Stimulated activated naive CD8-positive, alpha-beta T cell treated with anti-CD3 and anti-CD28 coated beads, Interleukin-15, amount 100 ng/mL, for 72 hours (primary cell): ENCODE results near the gene PFDN1.

Experiments used
- ATAC-seq: fragments of 150-1000 bp; cut with Tn5 transposase; 2 replicates; pipeline ENCODE4 v1.10.0; 2021; ENCODE audit warnings: mild to moderate bottlenecking, moderate library complexity
- DNase-seq, 2 donors: peaks; one replicate each; pipeline ENCODE4 v3.0.0; 2021 to 2022
- H3K27ac Mint-ChIP-seq, 2 donors: one replicate each; pipeline ENCODE4 v1.8.0; 2022; ENCODE audit warnings: mild to moderate bottlenecking in 2 of 2, mixed read lengths in 2 of 2, moderate library complexity in 2 of 2
- H3K27me3 Mint-ChIP-seq: one replicate; pipeline ENCODE4 v1.8.0; 2022; ENCODE audit warnings: mixed read lengths
- H3K4me1 Mint-ChIP-seq: one replicate; pipeline ENCODE4 v1.8.0; 2022; ENCODE audit warnings: mild to moderate bottlenecking, mixed read lengths
- H3K4me3 Mint-ChIP-seq, 2 donors: one replicate each; pipeline ENCODE4 v1.8.0; 2022; ENCODE audit warnings: mild to moderate bottlenecking in 2 of 2, mixed read lengths in 2 of 2, moderate library complexity in 1 of 2
- H3K9me3 Mint-ChIP-seq, 2 donors: one replicate each; pipeline ENCODE4 v1.8.0; 2022; ENCODE audit warnings: mixed read lengths in 2 of 2

The PFDN1 gene

DNA sequence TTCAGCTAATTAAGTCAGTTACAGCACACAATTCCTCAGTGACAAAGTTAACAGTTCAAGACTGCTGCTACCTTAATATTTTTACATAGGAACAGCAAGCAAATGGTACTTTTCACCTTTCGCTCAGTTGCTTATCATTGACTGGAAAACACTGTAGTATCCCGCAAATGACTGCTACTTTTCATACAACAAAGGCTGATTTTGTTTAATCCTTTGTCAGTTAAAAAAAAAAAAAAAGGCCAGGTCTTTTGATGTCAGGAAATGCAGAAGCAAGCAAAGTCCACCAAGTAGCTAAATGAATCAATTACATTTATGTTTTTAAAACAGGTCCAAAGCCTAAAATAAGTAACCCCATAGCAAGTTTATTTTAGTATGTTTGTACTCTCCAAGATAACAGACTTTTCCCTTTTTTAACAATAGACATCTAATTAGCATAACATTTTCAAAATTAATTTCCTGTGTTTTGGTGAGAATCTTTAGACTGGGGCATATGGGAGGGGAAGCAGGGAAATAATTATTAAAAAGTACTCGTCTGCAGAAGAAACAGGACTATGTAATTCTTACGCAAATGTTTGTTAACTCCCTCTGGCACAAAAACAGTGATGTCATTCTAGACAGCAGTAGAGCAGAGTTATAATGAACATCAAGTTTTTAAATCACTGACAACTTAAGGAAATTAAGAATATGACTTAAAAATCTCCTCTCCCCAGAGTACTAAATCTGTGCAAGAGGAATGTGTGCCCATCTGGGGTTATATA lies 9.6 kb downstream of the PFDN1 start:
- H3K27me3 Mint-ChIP-seq, result no peaks in the 10 kb centered on the region
- H3K4me3 Mint-ChIP-seq, result peak overlapping the region in 1 of 2 donors; percentile 2
- peak overlapping the region; percentile 12 to 20 for H3K27ac Mint-ChIP-seq
- DNase-seq (no peak), ATAC-seq (no peak)
- peaks cover 40% of the 10 kb centered on the region for H3K4me1 Mint-ChIP-seq
- no peaks in the 10 kb centered on the region for H3K9me3 Mint-ChIP-seq

DNA sequence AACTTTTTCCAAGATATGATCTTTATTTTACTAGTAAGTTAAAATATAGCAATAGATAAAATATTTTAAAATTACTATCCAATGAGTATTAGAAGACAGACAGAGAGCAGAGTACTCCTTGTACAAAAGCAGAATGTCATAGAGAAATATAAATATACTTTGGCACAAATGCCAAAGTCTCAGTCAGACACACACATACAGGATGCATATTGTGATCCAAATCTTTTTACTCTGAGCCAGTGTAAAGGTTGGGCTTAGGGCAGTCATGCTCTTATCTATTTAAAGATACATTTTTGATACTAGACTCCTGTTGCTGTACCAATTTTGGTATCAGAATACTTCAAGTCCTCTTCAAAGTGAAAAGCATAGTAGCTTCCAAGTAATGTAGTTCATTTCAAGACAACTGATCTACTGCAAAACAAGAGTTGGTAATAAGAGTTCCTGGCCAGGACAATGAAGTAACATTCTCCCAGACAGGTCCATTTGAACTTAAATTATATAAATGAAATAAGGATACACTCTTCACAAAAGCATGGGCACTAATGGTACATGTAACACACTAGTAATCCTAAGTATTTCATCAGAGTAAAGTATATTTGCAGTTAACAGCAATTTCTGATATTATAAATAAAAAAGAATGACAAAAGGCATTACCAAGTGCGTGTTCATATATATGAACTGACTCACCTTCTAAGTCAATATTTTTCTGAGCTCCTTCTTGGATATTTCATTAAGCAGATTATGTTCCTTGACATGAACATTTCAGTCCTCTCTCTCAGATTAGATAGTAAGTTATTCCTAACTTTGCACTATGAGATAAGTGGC lies 10.5 kb downstream of the PFDN1 start:
- Mint-ChIP-seq H3K4me1 (peaks cover 37% of the 10 kb centered on the region), H3K27ac (no peak overlapping the region), H3K9me3 (no peaks in the 10 kb centered on the region), H3K4me3 (no peak overlapping the region), H3K27me3 (no peaks in the 10 kb centered on the region)
- DNase-seq, result no peak
- no peak for ATAC-seq

DNA sequence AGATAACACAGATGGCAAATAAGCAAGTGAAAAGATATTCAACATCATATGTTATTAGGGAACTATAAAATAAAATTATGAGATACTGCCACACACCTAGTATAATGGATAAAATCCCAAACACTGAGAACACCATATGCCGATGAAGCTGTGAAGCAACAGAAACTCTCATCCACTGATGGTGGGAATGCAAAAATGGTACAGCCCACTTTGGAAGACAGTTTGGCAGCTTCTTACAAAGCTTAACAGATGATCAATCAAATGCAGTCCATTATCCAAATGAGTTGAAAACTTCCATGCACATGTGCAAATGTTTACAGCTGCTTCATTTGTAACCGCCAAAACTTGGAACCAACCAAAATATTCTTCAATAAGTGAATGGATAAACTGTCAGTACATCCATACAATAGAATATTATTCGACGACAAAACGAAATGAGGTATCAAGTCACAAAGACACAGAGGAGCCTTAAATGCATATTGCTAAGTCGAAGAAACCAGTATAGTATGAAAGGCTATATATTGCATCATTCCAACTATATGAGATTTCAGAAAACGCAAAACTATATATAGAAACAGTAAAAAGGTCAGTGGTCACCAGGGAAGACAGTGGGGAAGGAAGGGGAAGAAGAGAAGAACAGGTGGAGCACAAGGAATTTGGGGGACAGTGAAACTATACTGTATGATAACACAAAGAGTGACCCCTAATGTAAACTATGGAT lies 14.9 kb downstream of the PFDN1 start:
- Mint-ChIP-seq H3K4me1 (peaks cover 20% of the 10 kb centered on the region), H3K9me3 (no peaks in the 10 kb centered on the region), H3K27ac (no peak overlapping the region), H3K4me3 (no peak overlapping the region), H3K27me3 (no peaks in the 10 kb centered on the region)
- ATAC-seq (no peak), DNase-seq (no peak)

DNA sequence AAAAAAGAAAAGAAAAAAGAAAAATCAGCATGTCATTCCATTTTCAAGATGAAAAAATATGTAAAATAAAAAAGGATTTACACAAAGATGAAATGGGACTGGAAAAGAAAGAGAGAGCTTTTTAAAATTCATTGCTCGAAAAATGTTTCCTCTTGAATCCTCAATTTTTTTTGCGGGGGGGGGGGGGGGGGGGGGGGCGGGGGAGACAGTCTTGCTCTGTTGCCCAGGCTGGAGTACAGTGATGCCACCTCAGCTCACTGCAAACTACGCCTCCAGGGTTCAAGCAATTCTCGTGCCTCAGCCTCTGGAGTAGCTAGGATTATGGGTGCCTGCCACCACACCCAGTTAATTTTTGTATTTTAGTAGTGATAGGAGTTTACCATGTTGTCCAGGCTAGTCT lies 16.5 kb downstream of the PFDN1 start:
- DNase-seq (no peak), ATAC-seq (no peak)
- Mint-ChIP-seq H3K9me3 (no peaks in the 10 kb centered on the region), H3K4me3 (no peak overlapping the region), H3K4me1 (peaks cover 21% of the 10 kb centered on the region), H3K27me3 (no peaks in the 10 kb centered on the region), H3K27ac (no peak overlapping the region)

DNA sequence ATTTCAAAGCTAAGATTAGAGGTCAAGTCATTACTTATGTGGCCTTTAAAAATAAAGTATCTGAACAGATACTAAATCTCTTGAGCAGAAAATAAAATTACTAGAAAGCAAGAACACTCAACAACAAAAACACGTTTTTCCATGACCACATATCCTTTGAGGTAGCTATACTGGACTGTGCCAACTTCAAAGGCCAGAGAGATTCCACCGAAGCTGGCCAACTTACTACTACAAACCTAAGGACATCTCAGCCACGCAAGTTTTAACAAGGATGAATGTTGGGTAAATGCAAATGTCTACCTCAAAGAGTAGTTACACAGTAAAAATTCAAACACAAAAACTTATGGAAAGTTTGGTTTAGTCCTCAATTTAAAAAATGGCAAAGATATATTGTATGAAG lies 18.9 kb downstream of the PFDN1 start:
- DNase-seq, result no peak
- H3K27ac Mint-ChIP-seq, result no peak overlapping the region
- H3K9me3 Mint-ChIP-seq, result no peaks in the 10 kb centered on the region
- H3K4me3 Mint-ChIP-seq, result no peak overlapping the region
- H3K27me3 Mint-ChIP-seq, result no peaks in the 10 kb centered on the region
- peaks cover 14% of the 10 kb centered on the region for H3K4me1 Mint-ChIP-seq
- no peak for ATAC-seq

DNA sequence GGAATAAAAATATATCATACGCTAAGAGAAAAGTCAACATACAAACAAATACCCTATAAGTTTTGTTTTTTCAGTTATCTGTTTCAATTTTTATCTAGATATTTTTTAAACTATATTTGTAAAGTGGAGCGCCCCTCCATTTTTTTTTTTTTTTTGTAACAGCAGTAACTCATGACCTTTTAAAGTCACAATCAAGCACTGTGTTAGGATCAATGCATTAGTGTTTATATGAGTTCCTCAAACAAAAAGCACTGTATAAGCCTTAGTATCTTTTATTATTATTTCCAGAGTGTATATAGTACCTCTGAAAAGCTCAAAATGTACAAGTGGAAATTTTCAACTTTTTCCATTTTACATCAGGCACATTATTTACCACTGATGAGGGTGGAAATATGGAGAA lies 20.6 kb downstream of the PFDN1 start:
- no peak overlapping the region for H3K27ac Mint-ChIP-seq
- H3K4me1 Mint-ChIP-seq, result peaks cover 21% of the 10 kb centered on the region
- H3K4me3 Mint-ChIP-seq, result no peak overlapping the region
- ATAC-seq, result no peak
- no peaks in the 10 kb centered on the region for H3K9me3 Mint-ChIP-seq
- H3K27me3 Mint-ChIP-seq, result no peaks in the 10 kb centered on the region
- DNase-seq, result no peak

DNA sequence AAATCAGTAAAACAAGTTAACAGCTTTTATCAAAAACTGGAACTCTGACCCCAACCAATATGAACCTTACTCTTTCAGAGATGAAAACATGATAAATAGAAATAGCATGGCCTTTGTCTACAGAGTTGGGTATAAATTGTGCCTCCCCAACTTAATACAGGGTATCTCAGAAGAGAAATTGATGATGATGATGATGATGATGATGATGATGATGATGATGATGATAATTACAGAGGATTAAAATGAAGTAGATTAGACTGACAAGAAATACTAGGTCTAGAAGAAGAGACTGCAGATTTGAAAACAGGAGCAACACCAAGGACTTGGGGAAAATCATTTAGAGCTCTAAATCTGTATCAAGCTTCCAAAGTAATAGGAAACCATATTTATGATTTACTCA lies 27.1 kb downstream of the PFDN1 start:
- Mint-ChIP-seq H3K27ac (no peak overlapping the region), H3K4me3 (no peak overlapping the region), H3K9me3 (no peaks in the 10 kb centered on the region), H3K27me3 (no peaks in the 10 kb centered on the region), H3K4me1 (peaks cover 35% of the 10 kb centered on the region)
- ATAC-seq (no peak), DNase-seq (no peak)

DNA sequence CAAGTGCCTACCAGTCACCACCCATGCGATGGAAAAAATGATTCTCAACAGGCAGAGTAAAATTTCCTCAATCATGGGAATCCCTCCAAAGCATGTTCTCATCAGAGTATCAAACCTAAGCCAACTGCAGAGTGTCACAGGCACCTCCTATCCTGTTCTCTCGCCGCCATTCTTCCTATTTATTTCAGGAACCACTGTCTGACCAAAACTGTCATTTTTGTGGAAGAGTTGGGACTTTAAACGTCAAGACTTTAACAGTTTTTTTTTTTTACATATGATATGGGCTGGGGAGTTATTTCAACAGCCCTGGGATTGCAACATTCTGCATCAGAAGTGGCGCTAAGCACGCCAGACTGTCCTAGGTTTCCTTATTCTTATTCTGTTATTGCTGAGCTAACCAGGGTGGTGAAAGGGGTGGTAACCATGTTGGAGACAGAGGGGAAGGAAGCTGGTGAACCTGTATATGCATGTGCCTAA lies 29.5 kb downstream of the PFDN1 start:
- Mint-ChIP-seq H3K27ac (no peak overlapping the region), H3K4me3 (no peak overlapping the region), H3K4me1 (peaks cover 35% of the 10 kb centered on the region), H3K27me3 (no peaks in the 10 kb centered on the region), H3K9me3 (no peaks in the 10 kb centered on the region)
- ATAC-seq (no peak), DNase-seq (no peak)

DNA sequence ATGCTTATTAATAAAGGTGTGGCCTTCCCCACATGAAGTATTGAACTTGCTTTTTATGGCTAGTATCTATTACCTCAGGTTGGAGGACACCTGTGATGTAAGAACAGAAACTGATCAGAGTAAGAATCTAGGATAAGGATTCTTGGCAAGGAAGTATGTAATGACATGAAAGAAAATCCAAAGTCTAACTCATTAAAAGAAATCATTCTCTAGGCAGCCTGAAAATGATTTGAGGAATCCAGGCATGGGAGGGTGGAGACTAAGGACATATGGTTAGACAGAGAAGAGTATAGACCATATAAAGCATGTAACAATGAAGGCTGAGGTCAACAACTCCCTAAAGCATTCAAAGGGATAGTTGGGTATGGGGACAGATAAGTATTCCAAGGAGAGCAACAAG lies 32.9 kb downstream of the PFDN1 start:
- H3K4me3 Mint-ChIP-seq, result no peak overlapping the region
- ATAC-seq (no peak), DNase-seq (no peak)
- peaks cover 52% of the 10 kb centered on the region for H3K4me1 Mint-ChIP-seq
- H3K27ac Mint-ChIP-seq, result no peak overlapping the region
- no peaks in the 10 kb centered on the region for H3K27me3 Mint-ChIP-seq
- H3K9me3 Mint-ChIP-seq, result no peaks in the 10 kb centered on the region

DNA sequence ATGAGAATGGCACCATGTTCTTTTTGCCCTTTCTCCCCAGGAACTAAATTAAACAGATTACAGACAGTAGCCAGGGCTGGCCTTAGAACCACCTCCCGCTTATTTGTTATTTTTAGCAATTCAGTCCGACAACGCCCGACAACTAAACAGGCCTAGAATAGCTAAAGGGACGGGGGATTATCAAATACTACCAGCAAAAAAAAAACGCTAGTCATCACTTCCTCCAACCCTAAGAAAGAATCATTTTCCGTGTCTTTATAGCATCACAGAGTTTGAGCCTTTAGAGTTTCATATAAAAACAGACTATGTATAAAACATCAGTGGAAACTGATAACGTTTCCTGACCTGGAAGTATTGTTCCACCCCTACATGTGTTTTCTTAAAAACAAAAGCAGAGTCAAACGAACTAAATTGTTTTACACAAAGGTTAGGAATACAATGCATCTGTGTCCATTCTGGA lies 35.3 kb downstream of the PFDN1 start:
- no peak overlapping the region for H3K27ac Mint-ChIP-seq
- peaks cover 39% of the 10 kb centered on the region for H3K4me1 Mint-ChIP-seq
- ATAC-seq, result no peak
- no peaks in the 10 kb centered on the region for H3K9me3 Mint-ChIP-seq
- no peak for DNase-seq
- no peaks in the 10 kb centered on the region for H3K27me3 Mint-ChIP-seq
- peak overlapping the region; percentile 50 to 56 for H3K4me3 Mint-ChIP-seq

DNA sequence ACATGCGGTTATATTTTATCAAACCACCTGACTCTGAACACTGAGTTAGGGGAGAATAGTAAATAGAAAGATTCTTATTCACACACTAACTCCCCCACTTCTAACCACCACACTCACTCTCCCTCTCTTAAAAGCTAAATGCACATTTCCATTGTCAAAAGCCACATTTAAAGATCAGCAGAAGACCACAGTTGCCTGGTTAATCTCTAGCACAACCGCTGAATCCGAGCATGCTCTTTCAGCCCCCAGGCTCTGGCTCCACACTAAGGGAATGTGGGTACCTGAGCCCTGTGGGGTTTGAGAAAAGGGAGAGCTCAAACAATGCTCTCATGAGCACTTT lies 35.7 kb downstream of the PFDN1 start:
- Mint-ChIP-seq H3K4me3 (peak overlapping the region; percentile 50 to 56), H3K27ac (peak overlapping the region in 1 of 2 donors; percentile 11), H3K4me1 (peaks cover 39% of the 10 kb centered on the region), H3K27me3 (no peaks in the 10 kb centered on the region), H3K9me3 (no peaks in the 10 kb centered on the region)
- ATAC-seq (peak; percentile 75), DNase-seq (no peak)

DNA sequence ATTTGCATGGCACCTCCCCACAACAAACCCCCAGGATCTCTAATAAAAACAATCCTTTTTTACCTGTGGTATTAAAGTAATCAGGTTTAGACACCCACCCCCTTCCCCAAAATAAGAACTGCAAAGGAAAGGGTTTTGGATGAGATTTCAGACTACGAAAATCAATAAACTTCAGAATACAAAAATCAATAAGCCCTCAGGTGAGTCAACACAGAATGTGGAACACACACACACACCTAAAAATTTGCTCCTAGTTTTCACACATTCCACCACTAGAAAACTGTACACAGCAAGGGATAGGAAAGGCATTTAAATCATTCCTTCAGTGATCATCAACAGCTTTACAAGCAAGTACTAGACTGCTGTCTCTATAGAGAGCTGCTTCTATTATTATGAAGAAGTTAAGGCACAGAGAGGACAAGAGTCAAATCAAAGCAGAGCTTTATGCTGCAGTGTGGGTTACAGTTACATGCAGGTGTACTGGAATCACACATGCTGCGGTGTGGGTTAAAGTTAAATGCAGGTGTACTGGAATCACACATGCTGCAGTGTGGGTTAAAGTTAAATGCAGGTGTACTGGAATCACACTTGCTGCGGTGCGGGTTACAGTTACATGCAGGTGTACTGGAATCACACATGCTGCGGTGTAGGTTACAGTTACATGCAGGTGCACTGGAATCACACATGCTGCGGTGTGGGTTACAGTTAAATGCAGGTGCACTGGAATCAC lies 36.3 kb downstream of the PFDN1 start:
- no peaks in the 10 kb centered on the region for H3K9me3 Mint-ChIP-seq
- H3K4me3 Mint-ChIP-seq, result peak overlapping the region; percentile 33 to 50
- H3K4me1 Mint-ChIP-seq, result peaks cover 42% of the 10 kb centered on the region
- peak; percentile 42 for ATAC-seq
- no peaks in the 10 kb centered on the region for H3K27me3 Mint-ChIP-seq
- H3K27ac Mint-ChIP-seq, result peak overlapping the region in 1 of 2 donors; percentile 47
- DNase-seq, result no peak

DNA sequence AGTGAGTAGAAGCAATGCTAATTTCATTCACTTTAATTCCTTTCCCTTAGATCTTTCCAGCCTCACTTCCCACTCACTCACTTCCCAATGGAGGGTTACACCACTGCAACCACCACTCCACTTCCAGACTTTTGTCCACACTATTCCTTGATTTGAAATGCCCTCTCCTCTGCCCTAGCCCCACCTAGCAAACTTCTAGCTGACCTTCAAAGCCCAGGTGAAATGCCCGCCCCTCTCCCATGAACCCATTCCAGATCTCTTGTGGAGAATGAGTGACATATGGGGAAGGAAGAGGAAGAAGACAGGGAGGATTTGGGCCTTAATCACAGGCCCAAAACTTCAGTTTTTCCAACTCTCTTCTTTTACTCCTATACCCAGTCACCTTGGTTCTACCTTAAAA lies 37.1 kb downstream of the PFDN1 start:
- H3K9me3 Mint-ChIP-seq, result no peaks in the 10 kb centered on the region
- H3K4me3 Mint-ChIP-seq, result peak overlapping the region; percentile 33 to 47
- no peak overlapping the region for H3K27ac Mint-ChIP-seq
- H3K4me1 Mint-ChIP-seq, result peaks cover 47% of the 10 kb centered on the region
- no peaks in the 10 kb centered on the region for H3K27me3 Mint-ChIP-seq
- no peak for ATAC-seq
- DNase-seq, result no peak

DNA sequence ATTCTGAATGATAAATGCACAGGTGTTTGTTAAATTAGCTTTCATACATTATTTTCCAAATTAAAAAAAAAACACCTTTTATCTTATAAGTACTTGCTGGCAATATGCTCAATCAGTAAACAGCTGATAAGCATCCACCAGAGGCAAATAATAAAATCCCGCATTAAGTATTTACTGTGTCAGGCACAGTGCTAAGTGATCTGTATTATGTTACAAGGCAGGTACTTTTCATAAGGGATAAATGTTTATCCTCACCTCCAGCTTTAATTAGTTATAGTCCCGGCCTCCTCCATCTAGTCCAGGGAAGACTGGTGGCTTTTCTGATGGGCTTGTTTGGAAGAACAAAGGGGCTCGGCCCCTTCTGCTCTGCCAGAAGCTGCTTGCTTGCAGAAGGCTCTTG lies 40.1 kb downstream of the PFDN1 start:
- no peaks in the 10 kb centered on the region for H3K27me3 Mint-ChIP-seq
- peaks cover 58% of the 10 kb centered on the region for H3K4me1 Mint-ChIP-seq
- no peaks in the 10 kb centered on the region for H3K9me3 Mint-ChIP-seq
- no peak overlapping the region for H3K4me3 Mint-ChIP-seq
- no peak for ATAC-seq
- no peak for DNase-seq
- no peak overlapping the region for H3K27ac Mint-ChIP-seq

DNA sequence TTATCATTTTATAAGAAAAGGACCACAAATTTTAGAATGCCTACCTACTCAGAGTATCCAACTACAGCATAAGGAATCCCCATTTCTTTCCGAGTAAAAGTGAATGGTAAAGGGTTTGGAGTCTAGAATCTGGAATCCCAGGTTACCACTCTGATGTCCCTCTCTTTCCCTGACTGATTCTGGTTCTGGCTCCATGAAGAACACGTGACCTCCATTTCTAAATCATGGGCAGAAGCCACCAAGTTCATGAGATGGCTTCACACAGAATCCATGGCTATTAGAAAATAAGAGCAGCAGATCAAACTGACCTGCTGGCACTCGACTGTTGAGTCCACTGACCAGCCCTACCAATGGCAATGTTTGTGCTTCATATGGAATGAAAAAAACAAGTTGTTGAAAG lies 40.7 kb downstream of the PFDN1 start:
- H3K4me1 Mint-ChIP-seq, result peaks cover 58% of the 10 kb centered on the region
- no peak overlapping the region for H3K27ac Mint-ChIP-seq
- H3K9me3 Mint-ChIP-seq, result no peaks in the 10 kb centered on the region

More for the DNA sequence above, 40.7 kb downstream of the PFDN1 start:
- H3K27me3 Mint-ChIP-seq, result no peaks in the 10 kb centered on the region
- H3K4me3 Mint-ChIP-seq, result no peak overlapping the region
- ATAC-seq (no peak), DNase-seq (no peak)
